Astrocyte (in vitro differentiated cells and primary cell): ENCODE measurements around the gene FGF9.

Experiments used
- EZH2 ChIP-seq: IDR thresholded peaks from 2 replicates; pipeline ENCODE4 v1.6.1; 2012; ENCODE audit warnings: mild to moderate bottlenecking, low read length, inconsistent platforms; ENCODE audit not compliant: insufficient read depth
- TF ChIP-seq, protein P1 (sequence below): IDR thresholded peaks from 2 replicates; pipeline ENCODE4 v1.5.1; 2011; ENCODE audit warnings: low read depth, mild to moderate bottlenecking, inconsistent platforms, low read length, moderate library complexity; ENCODE audit not compliant: insufficient read depth

DNA sequence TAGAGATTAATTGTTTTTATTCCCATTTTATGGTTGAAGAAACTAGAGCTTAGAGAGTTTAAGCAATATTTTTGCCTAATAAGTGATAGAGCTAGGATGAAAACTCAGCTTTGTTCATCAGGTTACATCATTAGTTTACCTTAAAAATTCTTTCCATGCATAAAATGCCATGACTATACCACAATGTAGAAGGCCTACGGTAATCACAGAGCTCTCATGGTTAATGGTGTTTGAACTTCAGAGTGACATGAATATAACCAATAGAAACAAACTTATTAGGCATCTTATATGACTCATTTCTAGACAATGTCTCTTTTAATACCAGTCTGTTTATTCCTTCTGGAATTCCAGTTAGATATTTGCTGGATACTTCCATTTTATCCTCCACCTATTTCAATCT lies 78.5 kb downstream of the FGF9 start:
- TF ChIP-seq EZH2 = no peak
- TF ChIP-seq, protein P1, sequence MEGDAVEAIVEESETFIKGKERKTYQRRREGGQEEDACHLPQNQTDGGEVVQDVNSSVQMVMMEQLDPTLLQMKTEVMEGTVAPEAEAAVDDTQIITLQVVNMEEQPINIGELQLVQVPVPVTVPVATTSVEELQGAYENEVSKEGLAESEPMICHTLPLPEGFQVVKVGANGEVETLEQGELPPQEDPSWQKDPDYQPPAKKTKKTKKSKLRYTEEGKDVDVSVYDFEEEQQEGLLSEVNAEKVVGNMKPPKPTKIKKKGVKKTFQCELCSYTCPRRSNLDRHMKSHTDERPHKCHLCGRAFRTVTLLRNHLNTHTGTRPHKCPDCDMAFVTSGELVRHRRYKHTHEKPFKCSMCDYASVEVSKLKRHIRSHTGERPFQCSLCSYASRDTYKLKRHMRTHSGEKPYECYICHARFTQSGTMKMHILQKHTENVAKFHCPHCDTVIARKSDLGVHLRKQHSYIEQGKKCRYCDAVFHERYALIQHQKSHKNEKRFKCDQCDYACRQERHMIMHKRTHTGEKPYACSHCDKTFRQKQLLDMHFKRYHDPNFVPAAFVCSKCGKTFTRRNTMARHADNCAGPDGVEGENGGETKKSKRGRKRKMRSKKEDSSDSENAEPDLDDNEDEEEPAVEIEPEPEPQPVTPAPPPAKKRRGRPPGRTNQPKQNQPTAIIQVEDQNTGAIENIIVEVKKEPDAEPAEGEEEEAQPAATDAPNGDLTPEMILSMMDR = no peak
